ENCODE data around the gene GDF11.

The GDF11 gene

DNA sequence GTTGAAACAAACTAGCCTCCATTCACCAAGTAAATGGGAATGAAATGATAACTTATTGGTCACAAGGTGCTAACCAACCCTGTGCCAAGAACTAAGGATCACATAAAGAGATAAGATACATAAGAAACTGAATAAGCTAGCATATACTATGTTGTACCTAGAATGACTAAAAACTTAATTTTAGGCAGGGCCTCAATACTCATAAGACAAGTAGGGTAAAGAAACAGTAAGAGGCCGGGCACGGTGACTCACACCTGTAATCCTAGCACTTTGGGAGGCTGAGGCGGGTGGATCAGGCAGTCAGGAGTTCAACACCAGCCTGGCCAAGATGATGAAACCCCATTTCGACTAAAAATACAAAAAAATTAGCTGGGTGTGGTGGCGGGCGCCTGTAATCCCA is 17.7 kb downstream of the GDF11 start:
- no peak for TF ChIP-seq ZFX (IDR thresholded peaks at IDR 0.05; ENCODE audit: borderline replicate concordance)
- TF ChIP-seq, protein P1, sequence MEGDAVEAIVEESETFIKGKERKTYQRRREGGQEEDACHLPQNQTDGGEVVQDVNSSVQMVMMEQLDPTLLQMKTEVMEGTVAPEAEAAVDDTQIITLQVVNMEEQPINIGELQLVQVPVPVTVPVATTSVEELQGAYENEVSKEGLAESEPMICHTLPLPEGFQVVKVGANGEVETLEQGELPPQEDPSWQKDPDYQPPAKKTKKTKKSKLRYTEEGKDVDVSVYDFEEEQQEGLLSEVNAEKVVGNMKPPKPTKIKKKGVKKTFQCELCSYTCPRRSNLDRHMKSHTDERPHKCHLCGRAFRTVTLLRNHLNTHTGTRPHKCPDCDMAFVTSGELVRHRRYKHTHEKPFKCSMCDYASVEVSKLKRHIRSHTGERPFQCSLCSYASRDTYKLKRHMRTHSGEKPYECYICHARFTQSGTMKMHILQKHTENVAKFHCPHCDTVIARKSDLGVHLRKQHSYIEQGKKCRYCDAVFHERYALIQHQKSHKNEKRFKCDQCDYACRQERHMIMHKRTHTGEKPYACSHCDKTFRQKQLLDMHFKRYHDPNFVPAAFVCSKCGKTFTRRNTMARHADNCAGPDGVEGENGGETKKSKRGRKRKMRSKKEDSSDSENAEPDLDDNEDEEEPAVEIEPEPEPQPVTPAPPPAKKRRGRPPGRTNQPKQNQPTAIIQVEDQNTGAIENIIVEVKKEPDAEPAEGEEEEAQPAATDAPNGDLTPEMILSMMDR (IDR thresholded peaks at IDR 0.05): no peak
- H3K27ac ChIP-seq: no peak overlapping the region

DNA sequence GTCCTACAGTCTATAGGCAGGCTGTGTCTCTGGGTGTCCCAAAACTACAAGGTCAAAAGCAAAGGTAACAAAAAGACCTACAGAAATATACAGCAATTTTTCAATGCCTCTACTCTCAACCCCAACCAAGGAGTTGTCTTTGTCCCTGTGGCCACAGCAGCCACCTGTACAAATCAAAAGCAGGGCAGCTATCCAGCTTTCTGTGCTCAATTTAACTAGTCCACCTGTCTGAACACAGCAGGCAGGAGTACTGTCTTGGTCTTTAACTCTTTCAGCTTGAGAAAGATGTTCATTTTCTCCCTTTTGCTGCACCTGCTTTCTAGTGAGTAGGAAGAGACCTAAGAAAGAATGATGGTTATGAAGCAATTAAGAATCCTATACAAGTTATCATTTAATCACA is 19.7 kb downstream of the GDF11 start:
- TF ChIP-seq, protein P1 (IDR thresholded peaks at IDR 0.05): no peak
- TF ChIP-seq ZFX (IDR thresholded peaks at IDR 0.05; ENCODE audit: borderline replicate concordance): no peak
- H3K27ac ChIP-seq: no peak overlapping the region

DNA sequence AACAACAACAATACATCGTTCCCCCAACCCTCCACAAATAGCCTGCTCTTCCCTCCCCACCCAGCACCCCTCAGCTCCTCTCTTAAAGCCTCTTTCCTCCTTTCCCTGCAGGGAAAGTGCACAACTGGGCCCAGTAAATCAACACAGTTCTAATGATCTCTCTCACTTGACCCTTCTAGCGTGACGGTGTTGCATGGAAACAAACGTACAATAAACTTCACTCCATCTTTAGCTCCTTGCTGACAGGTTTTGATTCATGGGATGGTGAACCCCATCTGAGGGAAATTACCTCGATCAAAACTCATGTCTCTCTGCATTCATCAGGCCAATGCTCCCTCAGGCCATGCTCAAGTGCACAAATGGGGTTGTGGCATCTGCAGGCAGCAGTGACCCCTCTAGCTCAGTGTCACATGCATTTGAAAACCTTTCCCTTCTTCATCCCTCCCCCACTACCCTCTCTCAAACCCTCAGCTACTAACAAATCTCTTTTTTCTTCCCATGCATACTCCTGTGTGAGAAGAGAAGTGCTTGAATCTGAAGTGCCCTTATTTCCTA is 22.9 kb downstream of the GDF11 start:
- H3K27ac ChIP-seq: no peak overlapping the region
- TF ChIP-seq ZFX (IDR thresholded peaks at IDR 0.05; ENCODE audit: borderline replicate concordance): no peak
- TF ChIP-seq, protein P1 (IDR thresholded peaks at IDR 0.05): no peak

GRCh38 chr12:55767156-55767555 is 24.2 kb downstream of the GDF11 start:
- no peak overlapping the region for H3K27ac ChIP-seq
- no peak for TF ChIP-seq ZFX (IDR thresholded peaks at IDR 0.05; ENCODE audit: borderline replicate concordance)
- TF ChIP-seq, protein P1 (IDR thresholded peaks at IDR 0.05): no peak

DNA sequence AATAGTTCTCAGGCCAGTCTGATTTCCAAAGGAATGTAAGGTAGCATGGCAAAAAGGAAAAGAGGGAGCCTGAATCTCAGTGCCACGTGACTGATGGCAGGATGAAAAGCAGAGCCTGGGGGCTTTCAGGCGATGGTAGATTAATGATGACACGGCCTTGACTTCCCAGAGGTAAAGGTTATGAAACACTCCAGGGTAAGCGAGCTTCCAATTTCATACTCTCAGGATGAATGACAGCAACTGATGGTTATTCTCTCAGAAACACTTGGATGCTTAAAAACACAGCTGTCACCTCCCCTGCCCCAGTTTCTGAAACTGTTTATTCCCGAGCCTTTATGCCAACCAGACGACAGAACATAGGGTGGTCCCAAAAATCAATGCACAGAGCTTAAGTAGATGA is 28.8 kb downstream of the GDF11 start:
- no peak for TF ChIP-seq ZFX (IDR thresholded peaks at IDR 0.05; ENCODE audit: borderline replicate concordance)
- TF ChIP-seq, protein P1 (IDR thresholded peaks at IDR 0.05): no peak
- no peak overlapping the region for H3K27ac ChIP-seq

- no peak overlapping the region for H3K27ac ChIP-seq
- no peak for TF ChIP-seq ZFX (IDR thresholded peaks at IDR 0.05; ENCODE audit: borderline replicate concordance)
- TF ChIP-seq, protein P1 (IDR thresholded peaks at IDR 0.05): no peak
Observed at GRCh38 chr12:55777856-55778255, 34.9 kb downstream of the GDF11 start.

DNA sequence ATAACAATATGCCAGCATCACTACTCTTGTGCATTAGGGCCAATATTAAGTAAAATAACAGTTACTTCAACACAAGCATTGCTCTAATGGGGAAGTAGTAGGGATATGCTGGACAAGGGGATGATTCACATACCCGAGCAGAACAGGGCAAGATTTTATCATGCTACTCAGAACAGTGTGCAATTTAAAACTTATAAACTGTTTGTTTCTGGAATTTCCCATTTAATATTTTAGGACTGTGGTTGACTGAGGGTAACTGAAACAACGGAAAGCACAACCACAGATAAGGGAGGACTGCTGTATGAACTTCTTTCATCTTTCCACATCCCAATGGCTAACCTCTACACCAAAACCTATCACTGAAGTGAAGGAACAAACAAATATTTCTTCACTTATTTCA is 37.8 kb downstream of the GDF11 start:
- H3K27ac ChIP-seq: no peak overlapping the region
- TF ChIP-seq, protein P1 (IDR thresholded peaks at IDR 0.05): no peak
- no peak for TF ChIP-seq ZFX (IDR thresholded peaks at IDR 0.05; ENCODE audit: borderline replicate concordance)

Data from 22Rv1 (cell line).